Neural progenitor cell (in vitro differentiated cells): Measurements from ENCODE around the gene SLC25A29.

ENCODE experiments used
- CTCF ChIP-seq: fragments of 200-600 bp; sonication (generic); IDR thresholded peaks from 2 replicates; pipeline ENCODE4 v1.5.1; 2017; ENCODE audit warnings: antibody characterized with exemption, mild to moderate bottlenecking
- EZH2 ChIP-seq: fragments of 200-600 bp; sonication (generic); IDR thresholded peaks from 2 replicates; pipeline ENCODE4 v1.6.1; 2017; ENCODE audit warnings: antibody characterized with exemption, mild to moderate bottlenecking, moderate library complexity

DNA sequence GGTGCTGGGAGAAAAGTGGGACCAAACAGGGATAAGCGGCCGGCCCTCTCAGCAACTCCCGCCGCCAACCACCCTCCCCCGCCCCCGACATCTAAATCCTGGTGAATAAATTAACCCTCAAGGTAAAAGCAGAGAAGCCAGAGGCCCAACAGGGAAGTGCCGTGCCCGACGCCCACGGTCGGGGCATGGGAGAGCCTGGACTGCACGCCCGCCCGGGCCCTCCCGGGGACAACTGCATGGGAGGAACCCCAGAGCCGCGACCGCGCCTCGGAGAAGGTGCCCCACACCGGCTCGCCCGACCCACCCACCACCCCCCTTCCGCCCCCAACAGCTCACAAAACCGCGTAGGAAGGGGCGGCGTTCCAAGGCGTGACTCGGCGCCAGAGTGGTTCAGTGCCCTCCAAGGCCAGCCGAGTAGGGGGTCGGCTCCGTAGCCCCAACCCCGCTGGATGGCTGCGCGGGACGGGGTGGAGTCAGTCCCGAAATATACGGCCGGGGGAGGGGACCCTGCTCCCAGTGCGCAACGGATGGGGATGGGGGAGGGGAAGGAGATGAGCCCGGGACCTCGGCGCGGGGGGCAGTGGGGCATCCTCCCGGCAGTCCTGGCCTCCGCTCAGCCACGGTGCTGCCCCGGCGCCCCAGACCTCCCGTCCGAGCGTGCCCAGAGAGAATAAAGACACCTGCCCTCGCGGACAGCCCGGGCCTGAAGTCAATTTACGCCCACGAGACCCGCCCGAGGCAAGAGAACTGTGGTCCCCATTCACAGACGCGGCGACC, 732 bp downstream of the SLC25A29 start:
- TF ChIP-seq CTCF: no peak
- no peak for TF ChIP-seq EZH2
